Peyer's patch (tissue), 4 donors: ENCODE data around the gene RUVBL2. TPM values are rescaled to one million over a fixed set of nuclear protein-coding genes. Genes with fewer than 3 reads are reported as not detected.

Experiments used
- DNase-seq, 3 donors: peaks; one replicate each; pipeline ENCODE4 v3.0.0-alpha.2; 2017 to 2019
- H3K27ac ChIP-seq, 4 donors: fragments of 200-600 bp; sonication (generic); one replicate each; pipeline ENCODE4 v1.5.1; 2016 to 2019
- H3K27me3 ChIP-seq, 2 donors: fragments of 200-600 bp; sonication (generic); one replicate each; pipeline ENCODE4 v1.5.1; 2019
- H3K36me3 ChIP-seq, 3 donors: fragments of 200-600 bp; sonication (generic); one replicate each; pipeline ENCODE4 v1.5.1; 2016 to 2019
- H3K4me1 ChIP-seq, 4 donors: fragments of 200-600 bp; sonication (generic); one replicate each; pipeline ENCODE4 v1.5.1; 2016 to 2019
- H3K4me3 ChIP-seq, 4 donors: fragments of 200-600 bp; sonication (generic); 1 replicate in 3 of 4; 2 replicates in 1 of 4; pipeline ENCODE4 v1.5.1; 2016 to 2019; ENCODE audit warnings: mild to moderate bottlenecking in 1 of 4
- H3K9me3 ChIP-seq, 4 donors: fragments of 200-600 bp; sonication (generic); one replicate each; pipeline ENCODE4 v1.5.1; 2016 to 2019; ENCODE audit warnings: mild to moderate bottlenecking in 1 of 4
- CTCF ChIP-seq, 6 experiments: fragments of 450-650 bp in 4 of 6; fragments of 200-600 bp in 2 of 6; sonication (generic) in 1 of 6; IDR thresholded peaks; one replicate each; pipeline ENCODE4 v1.5.1; 2017 to 2019; ENCODE audit warnings: antibody characterized with exemption in 6 of 6, mild to moderate bottlenecking in 3 of 6, moderate library complexity in 1 of 6
- POLR2A ChIP-seq, 2 donors: fragments of 450-650 bp; IDR thresholded peaks; one replicate each; pipeline ENCODE4 v1.5.1; 2017; ENCODE audit warnings: antibody characterized with exemption in 2 of 2, mild to moderate bottlenecking in 2 of 2, moderate library complexity in 2 of 2
- small RNA-seq, 2 donors: library from RNA; depleted of rRNA; stranded (forward); fragments of <200 nt; gene quantifications; one replicate each; pipeline ENCODE3, GENCODE V24; 2016
- total RNA-seq, 4 donors: library from RNA; depleted of rRNA; stranded (reverse); fragments of >200 nt; gene quantifications; one replicate each; pipeline ENCODE4 v1.1.0, GENCODE V29; 2016

The RUVBL2 gene
- total RNA-seq, 4 donors from 2014 or later, result 34.2 to 111 (median 42.8) TPM

- peaks cover 0 to 9% of the 10 kb centered on the region in 2 donors for H3K27me3 ChIP-seq
Measured at GRCh38 chr19:49061000-49061399, 67.3 kb downstream of the RUVBL2 start.

DNA sequence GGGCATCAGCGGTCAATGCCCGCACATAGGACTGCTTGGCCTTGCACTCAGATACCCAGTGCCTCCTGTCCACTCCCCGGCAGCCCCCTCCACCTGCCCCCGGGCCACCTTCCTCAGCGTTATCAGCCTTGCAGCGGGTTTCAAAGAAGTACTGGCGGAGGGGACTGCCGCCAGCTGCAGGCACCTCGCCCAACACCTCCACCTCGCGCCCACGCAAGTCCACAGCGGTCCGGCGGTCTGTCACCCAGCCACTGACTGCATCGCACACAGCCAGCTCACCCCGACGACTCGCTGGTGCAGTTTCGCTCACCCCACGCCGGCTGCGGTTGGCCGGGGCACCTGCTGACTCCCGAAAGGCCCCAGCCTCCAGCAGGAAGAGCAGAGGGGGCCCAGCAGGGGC, 67.8 kb downstream of the RUVBL2 start:
- no peak overlapping the region for H3K4me3 ChIP-seq
- peaks cover 0 to 9% of the 10 kb centered on the region in 2 donors for H3K27me3 ChIP-seq
- no peak for TF ChIP-seq POLR2A (IDR thresholded peaks at IDR 0.05)
- TF ChIP-seq CTCF (IDR thresholded peaks at IDR 0.05), result no peak
- DNase-seq, result no peak
- no peaks in the 10 kb centered on the region for H3K36me3 ChIP-seq
- H3K27ac ChIP-seq, result no peak overlapping the region
- H3K9me3 ChIP-seq, result no peaks in the 10 kb centered on the region
- peaks cover 0 to 26% (median 11%) of the 10 kb centered on the region in 4 donors for H3K4me1 ChIP-seq

More at GRCh38 chr19:49061000-49061399, 67.3 kb downstream of the RUVBL2 start:
- Histone ChIP-seq H3K9me3 (no peaks in the 10 kb centered on the region), H3K4me1 (peaks cover 0 to 30% (median 13%) of the 10 kb centered on the region in 4 donors), H3K4me3 (no peak overlapping the region), H3K27ac (no peak overlapping the region), H3K36me3 (no peaks in the 10 kb centered on the region)
- TF ChIP-seq POLR2A (IDR thresholded peaks at IDR 0.05) (no peak), CTCF (IDR thresholded peaks at IDR 0.05) (no peak)
- DNase-seq, result no peak

DNA sequence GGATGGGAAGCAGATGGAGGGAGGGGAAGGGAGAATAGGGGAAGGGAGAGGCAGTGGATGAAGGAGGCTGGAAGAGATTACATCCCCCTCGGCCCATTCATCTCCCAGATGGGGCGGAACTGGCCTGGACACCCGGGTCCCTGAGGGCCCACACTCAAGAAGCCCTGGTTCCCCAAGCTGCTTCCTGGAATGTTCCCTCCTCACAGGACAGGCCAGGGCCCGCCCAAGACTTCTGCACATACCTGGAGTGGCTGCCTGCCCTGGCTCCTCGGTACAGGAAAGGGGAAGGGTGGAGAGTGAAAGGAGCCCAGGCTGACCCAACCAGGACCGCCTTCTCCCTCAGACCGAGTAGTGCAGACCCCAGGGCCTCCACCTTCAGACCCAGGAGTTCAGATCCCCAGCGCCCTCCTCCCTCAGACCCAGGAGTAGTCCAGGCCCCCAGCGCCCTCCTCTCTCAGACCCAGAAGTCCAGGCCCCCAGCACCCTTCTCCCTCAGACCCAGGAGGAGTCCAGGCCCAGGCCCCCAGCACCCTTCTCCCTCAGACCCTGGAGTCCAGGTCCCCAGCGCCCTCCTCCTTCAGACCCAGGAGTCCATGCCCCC, 70.4 kb downstream of the RUVBL2 start:
- TF ChIP-seq POLR2A (IDR thresholded peaks at IDR 0.05) (no peak), CTCF (IDR thresholded peaks at IDR 0.05) (no peak)
- peaks cover 0 to 11% (median 5%) of the 10 kb centered on the region in 4 donors for H3K4me1 ChIP-seq
- peaks cover 0 to 15% of the 10 kb centered on the region in 2 donors for H3K27me3 ChIP-seq
- H3K36me3 ChIP-seq, result no peaks in the 10 kb centered on the region
- DNase-seq, result no peak
- H3K9me3 ChIP-seq, result no peaks in the 10 kb centered on the region
- H3K4me3 ChIP-seq, result no peak overlapping the region
- no peak overlapping the region for H3K27ac ChIP-seq

DNA sequence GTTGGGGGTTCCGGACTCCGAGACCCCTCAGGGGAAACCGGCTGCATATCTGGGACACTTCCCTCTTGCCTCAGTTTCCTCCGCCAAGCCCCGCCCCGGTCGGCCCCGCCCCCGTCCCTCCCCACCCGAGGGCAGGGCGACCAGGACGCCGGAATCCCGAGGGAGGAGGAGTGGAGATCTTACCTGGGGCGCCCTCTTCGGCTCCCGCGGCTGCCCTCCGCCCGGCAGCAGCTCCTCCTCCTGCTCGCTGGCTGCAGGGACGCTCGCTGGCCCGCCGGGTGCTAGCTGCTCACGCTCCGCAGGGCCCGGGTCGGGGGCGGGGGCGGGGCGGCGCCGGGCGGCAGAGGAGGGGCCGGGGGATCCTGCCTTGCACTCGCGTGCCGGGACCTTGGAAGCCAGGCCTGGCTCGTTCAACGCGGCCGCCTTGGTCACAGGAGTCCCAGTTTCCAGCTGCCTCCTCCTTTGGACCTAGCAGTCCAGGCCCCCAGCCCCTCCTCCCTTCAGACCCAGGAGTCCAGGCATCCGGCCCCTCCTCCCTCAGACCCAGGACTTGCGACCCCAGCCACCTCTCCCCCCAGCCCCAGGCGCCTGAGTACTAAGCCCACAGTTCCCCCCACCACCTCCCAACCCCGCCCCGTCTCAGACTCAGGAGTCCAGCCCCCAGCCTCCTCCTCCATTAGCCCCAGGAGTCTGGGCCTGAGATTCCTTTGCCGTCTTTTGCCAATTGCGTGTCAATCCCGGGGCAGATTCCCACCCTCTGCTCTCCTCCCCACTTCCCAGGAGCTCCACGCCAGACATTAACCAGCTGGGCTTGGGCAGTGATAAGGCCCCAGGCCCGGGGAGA, 71.3 kb downstream of the RUVBL2 start, which contains the start of gene NTF4:
Gene NTF4 (minus strand): TSS at position 51 of the 844 bp plus-strand sequence. CDS start 2,821 bp downstream, outside the sequence.
- Histone ChIP-seq H3K27ac (no peak within 1 kb of the TSS), H3K27me3 (peaks cover 0 to 15% of the 10 kb centered on the region in 2 donors), H3K4me1 (peaks cover 0 to 11% (median 5%) of the 10 kb centered on the region in 4 donors), H3K36me3 (no peaks in the 10 kb centered on the region), H3K4me3 (peak within 1 kb of the TSS in 3 of 4 donors; percentile 28 to 34 (median 30)), H3K9me3 (no peaks in the 10 kb centered on the region)
- TF ChIP-seq POLR2A (IDR thresholded peaks at IDR 0.05), result no peak
- TF ChIP-seq CTCF (IDR thresholded peaks at IDR 0.05), result no peak
- no peak for DNase-seq

Small RNA genes within 50 kb of the gene (small RNA-seq; reads per million reads assigned to genes)
- gene MIR6798, result 0 to 0.13 reads per million in 2 donors

Other genes with a start within 250 kb of the RUVBL2 start
- gene IZUMO1, start 247.0 kb upstream of the RUVBL2 start, total RNA-seq, result not detected
- gene FUT1, start 241.2 kb upstream of the RUVBL2 start, total RNA-seq, result 1 to 10 TPM in 1 of 4 donors, under 1 TPM in 3; 0.38 to 1.2 (median 0.68) TPM
- not detected for gene FGF21, start 238.4 kb upstream of the RUVBL2 start, total RNA-seq
- gene BCAT2, start 182.9 kb upstream of the RUVBL2 start, total RNA-seq, result 10 to 100 TPM; 22.4 to 53.6 (median 30.2) TPM
- 1 to 10 TPM in 3 of 4 donors, not detected in 1; 2.0 to 8.8 (median 2.8) TPM for gene HSD17B14, start 157.4 kb upstream of the RUVBL2 start, total RNA-seq
- gene PLEKHA4, start 125.3 kb upstream of the RUVBL2 start, total RNA-seq, result 10 to 100 TPM in 1 of 4 donors, 1 to 10 TPM in 3; 2.8 to 38.8 (median 5.9) TPM
- gene PPP1R15A, start 121.5 kb upstream of the RUVBL2 start, total RNA-seq, result 100 to 1,000 TPM in 2 of 4 donors, 10 to 100 TPM in 2; 39.2 to 198 (median 80.3) TPM
- gene TULP2, start 95.1 kb upstream of the RUVBL2 start, total RNA-seq, result not detected
- gene NUCB1, start 93.6 kb upstream of the RUVBL2 start, total RNA-seq, result 100 to 1,000 TPM; 154 to 506 (median 444) TPM
- 10 to 100 TPM in 3 of 4 donors, not detected in 1; 14.6 to 55.5 (median 45.9) TPM for gene DHDH, start 60.2 kb upstream of the RUVBL2 start, total RNA-seq
- 100 to 1,000 TPM in 3 of 4 donors, 10 to 100 TPM in 1; 71.0 to 138 (median 104) TPM for gene BAX, start 39.0 kb upstream of the RUVBL2 start, total RNA-seq
- gene FTL, start 28.6 kb upstream of the RUVBL2 start, total RNA-seq, result 1,000 to 10,000 TPM; 5,249 to 9,852 (median 6,180) TPM
- 10 to 100 TPM; 24.8 to 61.8 (median 44.0) TPM for gene GYS1, start 578 bp upstream of the RUVBL2 start, total RNA-seq
- 10 to 100 TPM in 1 of 4 donors, not detected in 3; 15.8 TPM for gene LHB, start 23.2 kb downstream of the RUVBL2 start, total RNA-seq
- gene CGB3, start 30.4 kb downstream of the RUVBL2 start, total RNA-seq, result not detected
- not detected for gene CGB2, start 38.0 kb downstream of the RUVBL2 start, total RNA-seq
- not detected for gene CGB1, start 43.0 kb downstream of the RUVBL2 start, total RNA-seq
- gene CGB5, start 50.0 kb downstream of the RUVBL2 start, total RNA-seq, result not detected
- gene CGB8, start 55.2 kb downstream of the RUVBL2 start, total RNA-seq, result not detected
- gene CGB7, start 63.9 kb downstream of the RUVBL2 start, total RNA-seq, result not detected
- not detected for gene NTF4, start 70.9 kb downstream of the RUVBL2 start, total RNA-seq
- not detected for gene KCNA7, start 78.8 kb downstream of the RUVBL2 start, total RNA-seq
- 100 to 1,000 TPM; 240 to 520 (median 395) TPM for gene SNRNP70, start 91.6 kb downstream of the RUVBL2 start, total RNA-seq
- gene LIN7B, start 120.5 kb downstream of the RUVBL2 start, total RNA-seq, result 10 to 100 TPM in 3 of 4 donors, not detected in 1; 13.5 to 29.4 (median 18.0) TPM
- gene C19orf73, start 125.3 kb downstream of the RUVBL2 start, total RNA-seq, result 1 to 10 TPM in 3 of 4 donors, not detected in 1; 3.6 to 6.1 (median 4.6) TPM
- 10 to 100 TPM; 12.7 to 24.8 (median 16.4) TPM for gene PPFIA3, start 125.7 kb downstream of the RUVBL2 start, total RNA-seq
- gene HRC, start 161.5 kb downstream of the RUVBL2 start, total RNA-seq, result under 1 TPM in 3 of 4 donors, not detected in 1; 0.35 to 0.76 (median 0.67) TPM
- 100 to 1,000 TPM; 228 to 419 (median 258) TPM for gene TRPM4, start 163.9 kb downstream of the RUVBL2 start, total RNA-seq